ACC112 (cell line): ENCODE results near the gene NFIX.

Experiments used
- H2AFZ ChIP-seq: fragments of 200-600 bp; sonication (generic); one replicate; pipeline ENCODE4 v1.6.0; 2017; ENCODE audit warnings: antibody characterized with exemption, low read length; ENCODE audit not compliant: unreplicated experiment
- H3K27ac ChIP-seq: fragments of 200-600 bp; sonication (generic); 2 replicates; pipeline ENCODE4 v1.5.1; 2014; ENCODE audit warnings: low read depth, mild to moderate bottlenecking, antibody characterized with exemption, low read length, moderate library complexity
- H3K27me3 ChIP-seq: fragments of 200-600 bp; sonication (generic); 2 replicates; pipeline ENCODE4 v1.6.1; 2014; ENCODE audit warnings: mild to moderate bottlenecking, antibody characterized with exemption, low read length, moderate library complexity, mixed read lengths; ENCODE audit not compliant: insufficient read depth
- H3K36me3 ChIP-seq: fragments of 200-600 bp; sonication (generic); 2 replicates; pipeline ENCODE4 v1.6.1; 2016; ENCODE audit warnings: mild to moderate bottlenecking, antibody characterized with exemption, low read length, moderate library complexity, mixed read lengths; ENCODE audit not compliant: insufficient read depth
- H3K4me1 ChIP-seq: fragments of 200-600 bp; sonication (generic); one replicate; pipeline ENCODE4 v1.6.1; 2016; ENCODE audit warnings: low read length, mixed read lengths; ENCODE audit not compliant: insufficient read depth, unreplicated experiment, control insufficient read depth
- H3K4me3 ChIP-seq: fragments of 200-600 bp; sonication (generic); 2 replicates; pipeline ENCODE4 v1.5.1; 2014; ENCODE audit warnings: mild to moderate bottlenecking, low read depth, low read length
- H3K79me2 ChIP-seq: fragments of 200-600 bp; sonication (generic); one replicate; pipeline ENCODE4 v1.6.0; 2016; ENCODE audit warnings: low read length; ENCODE audit not compliant: control insufficient read depth, unreplicated experiment, insufficient read depth

NFIX gene

GRCh38 chr19:13091400-13092157 lies 96.3 kb downstream of the NFIX start:
- no peak overlapping the region; the same call in 1 of the 2 replicates for H3K27ac ChIP-seq
- peaks cover 9% of the 10 kb centered on the region for H3K4me1 ChIP-seq
- no peaks in the 10 kb centered on the region for H3K27me3 ChIP-seq
- H3K4me3 ChIP-seq: no peak overlapping the region
- H3K79me2 ChIP-seq: no peaks in the 10 kb centered on the region
- H2AFZ ChIP-seq: no peak overlapping the region
- H3K36me3 ChIP-seq: no peaks in the 10 kb centered on the region

- H3K79me2 ChIP-seq: no peaks in the 10 kb centered on the region
- no peak overlapping the region for H3K27ac ChIP-seq
- no peaks in the 10 kb centered on the region for H3K36me3 ChIP-seq
- no peaks in the 10 kb centered on the region for H3K27me3 ChIP-seq
- no peak overlapping the region for H2AFZ ChIP-seq
- H3K4me1 ChIP-seq: peaks cover 9% of the 10 kb centered on the region
- H3K4me3 ChIP-seq: no peak overlapping the region
Observed at GRCh38 chr19:13092158-13092543, 96.9 kb downstream of the NFIX start.

DNA sequence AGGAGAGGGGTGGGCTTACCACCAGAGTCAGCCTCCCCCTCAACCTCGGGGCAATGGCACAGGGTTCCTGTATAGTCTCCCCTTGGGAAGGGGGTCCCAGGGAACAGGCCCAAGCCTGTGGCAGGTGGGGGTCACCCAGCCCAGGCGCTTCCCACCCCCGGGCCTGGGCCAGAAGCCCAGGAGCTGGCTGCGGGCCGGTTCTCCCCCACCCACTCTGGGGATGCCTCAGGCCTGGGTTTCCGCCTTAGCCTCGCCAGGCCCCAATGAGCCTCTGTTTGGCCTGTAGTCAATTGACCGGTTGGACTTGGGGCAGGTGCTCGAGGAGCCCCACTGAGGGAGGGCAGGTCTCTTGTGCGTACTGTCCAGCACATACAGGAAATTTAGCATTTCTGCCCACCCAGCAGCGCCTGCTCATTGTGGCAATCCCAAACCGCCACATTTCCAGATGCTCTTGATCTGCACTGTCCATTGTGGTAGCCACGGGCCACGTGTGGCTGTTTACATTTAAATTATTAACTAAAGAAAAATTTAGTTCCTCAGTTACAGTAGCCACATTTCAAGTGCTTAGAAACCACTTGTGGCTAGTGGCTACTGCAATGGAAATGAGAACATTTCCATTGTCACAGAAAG lies 97.4 kb downstream of the NFIX start:
- H3K79me2 ChIP-seq: no peaks in the 10 kb centered on the region
- no peak overlapping the region for H2AFZ ChIP-seq
- H3K4me1 ChIP-seq: peaks cover 9% of the 10 kb centered on the region
- H3K4me3 ChIP-seq: no peak overlapping the region
- H3K27ac ChIP-seq: no peak overlapping the region
- no peaks in the 10 kb centered on the region for H3K27me3 ChIP-seq
- no peaks in the 10 kb centered on the region for H3K36me3 ChIP-seq

- H3K36me3 ChIP-seq: no peaks in the 10 kb centered on the region
- H3K27me3 ChIP-seq: no peaks in the 10 kb centered on the region
- no peak overlapping the region for H3K4me3 ChIP-seq
- H3K27ac ChIP-seq: no peak overlapping the region
- no peak overlapping the region for H2AFZ ChIP-seq
- peaks cover 9% of the 10 kb centered on the region for H3K4me1 ChIP-seq
- no peaks in the 10 kb centered on the region for H3K79me2 ChIP-seq
Observed at GRCh38 chr19:13093407-13094105, 98.3 kb downstream of the NFIX start.

GRCh38 chr19:13094106-13094504 lies 98.8 kb downstream of the NFIX start:
- Histone ChIP-seq H3K27me3 (no peaks in the 10 kb centered on the region), H3K36me3 (no peaks in the 10 kb centered on the region), H2AFZ (no peak overlapping the region), H3K79me2 (no peaks in the 10 kb centered on the region), H3K4me1 (peaks cover 9% of the 10 kb centered on the region), H3K4me3 (no peak overlapping the region), H3K27ac (no peak overlapping the region)

DNA sequence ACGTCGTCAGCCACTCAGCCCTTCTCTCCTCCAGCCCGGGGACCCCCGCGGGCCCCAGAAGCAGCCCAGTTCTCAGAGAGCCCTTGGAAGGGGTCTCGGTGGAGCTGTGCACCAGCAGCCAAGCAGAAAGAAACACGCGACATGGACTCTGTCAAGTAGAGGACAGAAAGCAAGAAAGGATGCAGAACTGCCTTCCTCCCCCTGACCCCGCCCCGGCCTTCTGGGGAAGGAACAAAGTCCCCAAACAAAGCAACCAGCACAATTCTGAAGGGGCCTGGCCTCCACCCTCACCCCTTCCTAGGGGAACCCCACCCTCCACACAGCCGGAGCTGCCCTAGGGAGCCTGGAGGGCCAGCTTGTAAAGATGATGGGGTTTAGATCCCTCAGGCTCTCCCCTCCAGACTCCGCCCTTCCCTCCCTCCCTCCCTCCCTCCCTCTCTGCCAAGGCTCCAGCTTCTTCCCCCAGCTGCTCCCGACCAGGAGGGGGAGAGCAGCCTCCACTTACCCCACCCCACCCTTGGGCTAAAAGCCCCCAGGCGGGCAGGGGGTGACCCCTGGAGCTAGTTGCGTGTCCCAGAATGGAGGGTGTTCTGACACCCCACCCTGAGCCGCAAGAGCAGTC lies 99.6 kb downstream of the NFIX start:
- Histone ChIP-seq H3K27ac (no peak overlapping the region), H3K36me3 (no peaks in the 10 kb centered on the region), H3K4me3 (no peak overlapping the region), H3K4me1 (peaks cover 9% of the 10 kb centered on the region), H3K79me2 (no peaks in the 10 kb centered on the region), H3K27me3 (no peaks in the 10 kb centered on the region), H2AFZ (no peak overlapping the region)

DNA sequence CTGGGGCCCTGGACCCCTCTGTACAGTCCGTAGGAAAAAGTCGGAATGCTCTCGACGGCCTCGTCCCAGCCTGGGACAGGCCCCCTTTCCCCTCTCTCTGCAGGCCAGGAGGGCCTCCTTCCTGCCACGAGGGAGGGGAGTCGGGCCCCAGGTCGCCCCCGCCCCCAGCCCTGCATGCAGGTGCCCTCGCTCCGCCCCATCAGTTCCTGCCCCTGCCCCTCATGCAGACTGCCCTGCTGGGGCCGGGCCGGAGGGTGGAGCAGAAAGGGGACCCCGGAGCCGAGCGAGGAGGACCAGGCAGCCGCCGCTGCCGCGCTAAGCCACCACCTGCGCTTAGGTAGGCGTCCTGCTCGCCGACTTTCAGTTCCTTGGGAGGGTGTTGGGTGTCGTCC lies 100.1 kb downstream of the NFIX start:
- Histone ChIP-seq H3K27ac (no peak overlapping the region), H3K4me3 (no peak overlapping the region), H3K4me1 (peaks cover 9% of the 10 kb centered on the region), H3K27me3 (no peaks in the 10 kb centered on the region), H3K79me2 (no peaks in the 10 kb centered on the region), H2AFZ (no peak overlapping the region), H3K36me3 (no peaks in the 10 kb centered on the region)

DNA sequence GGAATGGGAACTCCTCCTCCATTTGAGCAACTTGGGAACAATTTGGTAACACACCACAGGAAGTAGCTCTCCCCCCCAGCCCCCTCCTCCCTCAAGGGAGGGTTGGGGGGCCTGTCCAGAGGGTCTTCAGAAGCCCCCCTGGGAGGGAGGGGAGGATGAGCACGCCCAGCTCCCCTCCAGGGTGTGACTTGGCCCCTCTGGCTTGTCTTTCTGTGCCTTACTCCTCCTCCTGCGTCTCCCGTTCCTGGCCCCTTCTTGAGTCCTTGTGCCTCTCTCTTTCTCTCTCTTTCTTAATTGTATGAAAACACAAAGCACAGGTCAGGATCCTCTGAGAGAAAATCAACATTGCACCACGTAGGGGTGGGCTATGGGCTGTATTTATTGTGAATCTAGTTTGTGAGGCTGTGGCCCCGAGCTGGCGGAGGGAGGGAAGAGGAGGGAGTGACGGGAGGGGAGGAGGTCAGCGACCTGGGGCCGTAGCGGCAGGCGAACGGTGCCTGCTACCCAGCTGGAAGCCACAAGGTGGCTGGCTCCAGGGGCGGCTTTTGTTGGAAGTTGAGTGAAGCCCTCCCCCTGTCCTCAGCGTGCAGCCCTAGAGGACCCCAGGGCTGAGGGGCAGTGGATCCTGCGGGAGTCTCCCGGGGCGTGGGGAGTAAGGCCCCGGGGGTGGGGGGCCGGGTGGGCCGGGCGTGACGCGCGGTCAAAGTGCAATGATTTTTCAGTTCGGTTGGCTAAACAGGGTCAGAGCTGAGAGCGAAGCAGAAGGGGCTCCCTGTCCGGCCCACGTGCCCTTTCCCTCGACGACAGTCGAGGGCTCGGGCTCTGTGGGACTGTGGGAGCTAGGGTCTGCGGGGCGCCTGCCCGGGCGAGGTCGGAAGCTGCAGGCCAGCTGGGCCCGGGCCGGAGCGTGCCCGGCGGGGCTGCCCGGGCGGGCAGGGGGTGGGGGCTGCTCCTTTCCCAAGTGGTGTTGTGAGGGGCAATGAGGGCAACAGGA lies 101.0 kb downstream of the NFIX start:
- Histone ChIP-seq H3K27ac (no peak overlapping the region), H3K27me3 (no peaks in the 10 kb centered on the region), H3K79me2 (no peaks in the 10 kb centered on the region), H3K36me3 (no peaks in the 10 kb centered on the region), H2AFZ (no peak overlapping the region), H3K4me3 (no peak overlapping the region), H3K4me1 (peaks cover 5% of the 10 kb centered on the region)

- no peaks in the 10 kb centered on the region for H3K36me3 ChIP-seq
- H3K27me3 ChIP-seq: no peaks in the 10 kb centered on the region
- H2AFZ ChIP-seq: no peak overlapping the region
- no peaks in the 10 kb centered on the region for H3K79me2 ChIP-seq
- H3K4me3 ChIP-seq: no peak overlapping the region
- no peaks in the 10 kb centered on the region for H3K4me1 ChIP-seq
- H3K27ac ChIP-seq: no peak overlapping the region
Observed at GRCh38 chr19:13097033-13097462, 101.8 kb downstream of the NFIX start.
